GM12891 (cell line): ENCODE measurements around the gene PGLYRP4.

ENCODE experiments used
- POLR2A ChIP-seq: IDR thresholded peaks from 2 replicates; pipeline ENCODE4 v1.6.1; 2011; ENCODE audit warnings: low read depth, low read length, control low read depth
- POU2F2 ChIP-seq: IDR thresholded peaks from 2 replicates; pipeline ENCODE4 v1.6.1; 2011; ENCODE audit warnings: low read depth, mild to moderate bottlenecking, control low read depth, low read length, moderate library complexity

- TF ChIP-seq POLR2A (no peak), POU2F2 (no peak)
Measured at GRCh38 chr1:153354515-153355193, 6.0 kb upstream of the PGLYRP4 start.
